GM12864 (cell line): ENCODE results near the gene TRIAP1.

Experiments
- DNase-seq: peaks from one replicate; pipeline ENCODE4 v3.0.0-alpha.2; 2011; ENCODE audit warnings: low read depth
- H3K4me3 ChIP-seq: 2 replicates; pipeline ENCODE4 v1.5.1; 2011; ENCODE audit warnings: mild to moderate bottlenecking, low read depth, low read length, control low read depth
- TF ChIP-seq, protein P1 (sequence below): IDR thresholded peaks from 2 replicates; pipeline ENCODE4 v1.5.1; 2011; ENCODE audit warnings: low read depth, mild to moderate bottlenecking, moderate library complexity, low read length, control low read depth, inconsistent platforms; ENCODE audit errors: missing control alignments

The TRIAP1 gene

DNA sequence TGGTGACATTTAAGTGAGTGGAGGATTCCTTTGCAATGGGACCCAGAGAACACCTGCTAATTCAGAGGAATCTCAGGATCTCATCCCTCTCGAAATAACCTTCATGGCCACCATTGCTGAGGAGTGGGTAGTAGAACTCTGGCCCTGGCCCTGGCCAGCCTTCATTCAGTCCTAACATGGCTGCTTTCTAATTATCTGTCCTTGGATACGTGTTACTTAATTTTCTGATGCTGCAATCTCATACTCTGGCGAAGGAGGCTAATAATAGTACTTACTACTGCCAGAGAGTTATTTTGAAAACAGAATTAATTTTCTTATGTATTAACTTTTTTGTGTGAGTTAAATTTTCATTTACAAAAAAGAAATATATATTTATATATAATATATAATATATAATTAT lies 20.4 kb downstream of the TRIAP1 start:
- no peak overlapping the region for H3K4me3 ChIP-seq
- DNase-seq = no peak
- TF ChIP-seq, protein P1, sequence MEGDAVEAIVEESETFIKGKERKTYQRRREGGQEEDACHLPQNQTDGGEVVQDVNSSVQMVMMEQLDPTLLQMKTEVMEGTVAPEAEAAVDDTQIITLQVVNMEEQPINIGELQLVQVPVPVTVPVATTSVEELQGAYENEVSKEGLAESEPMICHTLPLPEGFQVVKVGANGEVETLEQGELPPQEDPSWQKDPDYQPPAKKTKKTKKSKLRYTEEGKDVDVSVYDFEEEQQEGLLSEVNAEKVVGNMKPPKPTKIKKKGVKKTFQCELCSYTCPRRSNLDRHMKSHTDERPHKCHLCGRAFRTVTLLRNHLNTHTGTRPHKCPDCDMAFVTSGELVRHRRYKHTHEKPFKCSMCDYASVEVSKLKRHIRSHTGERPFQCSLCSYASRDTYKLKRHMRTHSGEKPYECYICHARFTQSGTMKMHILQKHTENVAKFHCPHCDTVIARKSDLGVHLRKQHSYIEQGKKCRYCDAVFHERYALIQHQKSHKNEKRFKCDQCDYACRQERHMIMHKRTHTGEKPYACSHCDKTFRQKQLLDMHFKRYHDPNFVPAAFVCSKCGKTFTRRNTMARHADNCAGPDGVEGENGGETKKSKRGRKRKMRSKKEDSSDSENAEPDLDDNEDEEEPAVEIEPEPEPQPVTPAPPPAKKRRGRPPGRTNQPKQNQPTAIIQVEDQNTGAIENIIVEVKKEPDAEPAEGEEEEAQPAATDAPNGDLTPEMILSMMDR = no peak

DNA sequence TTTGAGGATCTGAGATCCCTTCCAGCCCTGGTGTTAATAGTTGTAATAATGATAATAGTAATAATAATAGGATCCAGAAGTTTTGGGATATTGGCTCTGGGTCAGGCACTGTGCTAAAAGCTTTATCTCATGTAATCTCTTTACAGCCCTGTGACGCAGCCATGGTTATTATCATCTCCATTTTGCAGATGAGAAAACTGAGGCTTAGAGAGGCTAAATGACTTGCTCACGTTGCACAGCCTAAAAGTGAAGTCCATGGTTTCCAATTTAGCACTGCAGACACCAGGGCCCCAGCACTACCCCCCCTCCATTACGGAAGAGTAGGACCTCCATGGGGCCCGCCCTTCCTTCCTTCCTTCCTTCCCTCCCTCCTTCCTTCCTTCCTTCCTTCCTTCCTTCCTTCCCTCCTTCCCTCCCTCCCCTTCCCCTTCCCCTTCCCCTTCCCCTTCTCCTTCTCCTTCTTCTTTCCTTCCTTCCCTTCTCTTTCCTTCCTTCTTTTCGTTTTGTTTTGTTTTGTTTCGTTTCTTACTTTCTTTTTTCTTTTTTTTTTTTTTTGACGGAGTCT lies 23.2 kb downstream of the TRIAP1 start:
- no peak for DNase-seq
- TF ChIP-seq, protein P1 = no peak
- H3K4me3 ChIP-seq = no peak overlapping the region

DNA sequence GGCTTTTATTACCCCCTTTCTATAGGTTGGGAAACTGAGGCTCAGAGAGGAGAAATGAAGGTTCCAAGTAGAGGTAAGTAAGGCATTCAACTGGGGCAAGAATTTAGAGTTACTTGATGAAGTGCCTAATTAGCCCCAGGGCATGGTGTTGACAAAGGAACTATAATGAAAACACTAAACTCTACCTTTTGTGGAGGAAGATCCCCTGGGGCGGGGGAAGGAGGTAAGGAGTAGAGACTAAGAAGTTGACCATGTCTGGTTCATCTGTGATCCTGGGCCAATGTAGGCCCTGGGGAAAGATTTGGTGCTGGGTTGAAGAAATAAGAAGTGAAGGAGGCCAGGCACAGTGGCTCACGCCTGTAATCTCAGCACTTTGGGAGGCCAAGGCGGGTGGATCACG lies 24.5 kb downstream of the TRIAP1 start:
- TF ChIP-seq, protein P1 = no peak
- no peak overlapping the region for H3K4me3 ChIP-seq
- no peak for DNase-seq

DNA sequence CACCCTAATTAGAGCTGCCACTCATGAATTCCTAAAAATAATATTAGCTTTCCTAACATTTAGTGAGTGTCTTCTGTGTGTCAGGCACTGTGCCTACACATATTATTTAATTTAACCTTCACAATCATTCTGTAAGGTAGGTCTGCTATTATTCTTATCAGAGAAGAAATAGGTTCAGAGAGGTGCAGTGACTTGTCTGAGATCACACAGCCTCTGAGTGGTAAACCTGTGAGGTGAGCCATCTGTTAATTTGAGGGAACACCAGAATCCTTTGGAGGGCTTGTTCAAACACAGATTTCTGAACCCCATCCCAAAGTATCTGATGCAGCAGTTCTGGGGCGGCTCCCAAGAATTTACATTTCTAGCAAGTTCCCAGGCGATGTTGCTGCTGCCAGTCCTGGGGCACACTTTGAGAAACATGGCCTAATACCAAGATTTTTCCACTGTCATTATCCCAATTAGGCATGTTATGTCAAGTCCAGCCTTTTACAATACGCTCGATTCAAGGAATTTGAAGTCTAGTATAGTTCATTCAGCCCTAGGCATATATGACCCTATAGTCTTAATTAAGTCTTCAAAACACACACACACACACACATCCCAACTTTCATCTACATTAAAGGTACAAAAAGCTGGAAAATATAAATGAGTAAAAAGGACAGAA lies 28.1 kb downstream of the TRIAP1 start:
- no peak for DNase-seq
- TF ChIP-seq, protein P1 = no peak
- no peak overlapping the region for H3K4me3 ChIP-seq

DNA sequence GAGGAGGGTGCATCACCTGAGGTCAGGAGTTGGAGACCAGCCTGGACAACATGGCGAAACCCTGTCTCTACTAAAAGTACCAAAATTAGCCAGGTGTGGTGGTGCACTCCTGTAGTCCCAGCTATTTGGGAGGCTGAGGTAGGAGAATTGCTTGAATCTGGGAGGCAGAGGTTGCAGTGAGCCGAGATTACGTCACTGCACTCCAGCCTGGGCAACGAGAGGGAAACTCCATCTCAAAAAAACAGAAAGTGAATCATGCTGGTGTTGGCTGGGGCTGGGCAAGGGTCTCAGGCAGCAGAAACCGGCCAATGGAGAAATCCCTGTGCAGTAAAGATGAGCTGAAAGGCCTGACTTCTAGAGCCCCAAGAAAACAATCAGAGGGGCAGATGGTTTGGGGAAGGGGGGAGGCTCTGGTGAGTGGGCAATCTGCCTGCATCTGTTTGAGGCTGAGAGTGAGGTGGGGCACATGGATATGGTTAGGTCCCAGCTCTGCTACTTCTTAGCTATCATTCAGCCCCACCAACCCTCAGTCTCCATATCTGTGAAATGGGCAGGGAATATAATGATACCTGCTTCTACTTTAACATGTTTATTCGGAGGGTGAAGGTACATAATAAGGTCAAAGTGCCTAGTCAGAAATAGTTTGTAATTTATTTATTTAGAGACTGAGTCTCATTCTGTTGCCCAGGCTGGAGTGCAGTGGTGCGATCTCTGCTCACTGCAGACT lies 29.5 kb downstream of the TRIAP1 start:
- H3K4me3 ChIP-seq = no peak overlapping the region
- no peak for DNase-seq
- TF ChIP-seq, protein P1 = no peak

DNA sequence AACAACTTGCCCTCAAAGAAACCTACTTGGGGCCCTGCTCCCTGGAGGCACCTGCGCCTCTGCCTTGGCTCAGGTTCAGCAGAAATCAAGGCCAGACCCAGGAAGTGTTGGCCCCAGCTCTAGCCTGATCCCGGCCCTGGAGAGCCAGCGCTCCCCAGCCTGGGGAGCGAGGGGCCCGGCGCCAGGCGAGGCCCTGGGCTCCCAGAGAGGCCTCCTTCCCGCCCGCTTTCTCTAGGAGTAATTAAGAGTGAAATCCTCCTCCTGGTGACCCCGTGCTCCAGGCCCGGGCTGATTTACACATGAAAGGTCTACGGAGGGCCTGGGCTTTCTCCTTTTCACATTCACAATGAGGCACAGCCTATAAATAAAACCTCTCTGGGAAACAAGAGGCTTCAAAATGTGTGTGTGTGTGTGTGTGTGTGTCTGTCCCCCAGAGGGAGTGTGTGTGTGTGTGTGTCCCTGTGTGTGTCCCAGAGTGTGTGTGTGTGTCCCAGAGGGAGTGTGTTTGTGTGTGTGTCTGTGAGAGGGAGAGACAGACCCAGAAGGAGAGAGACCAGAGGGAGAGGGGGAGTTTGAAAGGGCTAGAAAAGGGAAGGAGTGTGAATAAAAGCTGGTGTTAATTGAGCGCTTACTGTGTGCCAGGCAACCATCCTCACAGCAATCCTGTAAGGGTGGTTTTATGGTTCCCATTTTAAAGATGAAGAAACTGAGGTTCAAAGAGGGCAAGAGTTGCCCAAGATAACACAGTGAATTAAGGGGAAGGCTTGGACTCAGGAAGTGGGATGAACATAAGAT lies 32.1 kb downstream of the TRIAP1 start:
- TF ChIP-seq, protein P1 = no peak
- no peak for DNase-seq
- H3K4me3 ChIP-seq = no peak overlapping the region
